GM12891 (cell line): Measurements from ENCODE around the gene MYEOV. TPM values are rescaled to one million over a fixed set of nuclear protein-coding genes. Genes with fewer than 3 reads are reported as not detected.
A peak's percentile ranks its signal among the peaks of the same experiment; 100 is the strongest.

Experiments used
- DNase-seq: peaks from one replicate; pipeline ENCODE4 v3.0.0; 2011; ENCODE audit warnings: low spot score; ENCODE audit not compliant: insufficient read length
- FAIRE-seq: peaks from 2 replicates; lab custom pipeline; 2011; peaks lifted over from hg19 to GRCh38; lab: Jason Lieb, UNC
- PAX5 ChIP-seq: IDR thresholded peaks from 2 replicates; pipeline ENCODE4 v1.6.1; 2011; ENCODE audit warnings: low read length, moderate library complexity, mild to moderate bottlenecking; ENCODE audit not compliant: insufficient read depth, severe bottlenecking
- POLR2A ChIP-seq: IDR thresholded peaks from 2 replicates; pipeline ENCODE4 v1.6.1; 2011; ENCODE audit warnings: low read depth, low read length, control low read depth
- POLR2AphosphoS5 ChIP-seq: IDR thresholded peaks from 2 replicates; pipeline ENCODE4 v1.6.1; 2011; ENCODE audit warnings: low read depth, low read length, control low read depth
- POU2F2 ChIP-seq: IDR thresholded peaks from 2 replicates; pipeline ENCODE4 v1.6.1; 2011; ENCODE audit warnings: low read depth, mild to moderate bottlenecking, control low read depth, low read length, moderate library complexity
- SPI1 ChIP-seq: IDR thresholded peaks from 2 replicates; pipeline ENCODE4 v1.6.1; 2011; ENCODE audit warnings: low read depth, low read length, control low read depth
- TAF1 ChIP-seq: IDR thresholded peaks from 2 replicates; pipeline ENCODE4 v1.6.1; 2011; ENCODE audit warnings: low read depth, low read length, control low read depth
- polyA plus RNA-seq: library from polyadenylated mRNA; unstranded; fragments of >200 nt; gene quantifications from one replicate; pipeline ENCODE4 v1.2.1, GENCODE V29; 2012; ENCODE audit warnings: low read depth, missing spikeins, inconsistent platforms; ENCODE audit not compliant: missing spikeins

Gene MYEOV
- 2.3 TPM for polyA plus RNA-seq

- FAIRE-seq (no peak), DNase-seq (peak; percentile 66)
- TF ChIP-seq TAF1 (no peak), POLR2AphosphoS5 (no peak), POLR2A (no peak), SPI1 (no peak), POU2F2 (no peak), PAX5 (no peak)
Observed at GRCh38 chr11:69293819-69294505, at the start of gene MYEOV. TSS of gene MYEOV (plus strand) at chr11:69294155. CDS start at chr11:69295355, 1,200 bp downstream.

- TF ChIP-seq PAX5 (no peak), TAF1 (no peak), SPI1 (no peak), POLR2A (no peak), POLR2AphosphoS5 (no peak), POU2F2 (no peak)
- FAIRE-seq: no peak
- no peak for DNase-seq
Observed at GRCh38 chr11:69244266-69244665, 49.7 kb upstream of the MYEOV start.

GRCh38 chr11:69245041-69245440, 48.9 kb upstream of the MYEOV start:
- DNase-seq: no peak
- no peak for FAIRE-seq
- no peak for TF ChIP-seq POLR2A
- no peak for TF ChIP-seq TAF1
- no peak for TF ChIP-seq POU2F2
- no peak for TF ChIP-seq PAX5
- no peak for TF ChIP-seq SPI1
- TF ChIP-seq POLR2AphosphoS5: no peak

GRCh38 chr11:69245491-69246345, 48.2 kb upstream of the MYEOV start:
- no peak for FAIRE-seq
- DNase-seq: no peak
- TF ChIP-seq PAX5: no peak

- FAIRE-seq (no peak), DNase-seq (no peak)
- no peak for TF ChIP-seq PAX5
- TF ChIP-seq SPI1: no peak
- TF ChIP-seq POU2F2: no peak
- no peak for TF ChIP-seq POLR2AphosphoS5
- TF ChIP-seq TAF1: no peak
- TF ChIP-seq POLR2A: no peak
Observed at GRCh38 chr11:69249311-69250185, 44.4 kb upstream of the MYEOV start.

GRCh38 chr11:69250186-69251056, 43.5 kb upstream of the MYEOV start:
- no peak for TF ChIP-seq TAF1
- TF ChIP-seq PAX5: no peak
- TF ChIP-seq POLR2A: no peak
- no peak for TF ChIP-seq POU2F2
- TF ChIP-seq SPI1: no peak
- no peak for TF ChIP-seq POLR2AphosphoS5
- no peak for FAIRE-seq
- DNase-seq: no peak

- FAIRE-seq (no peak), DNase-seq (no peak)
- no peak for TF ChIP-seq PAX5
- no peak for TF ChIP-seq SPI1
- no peak for TF ChIP-seq TAF1
- TF ChIP-seq POU2F2: no peak
- no peak for TF ChIP-seq POLR2A
- no peak for TF ChIP-seq POLR2AphosphoS5
Observed at GRCh38 chr11:69251057-69251393, 42.9 kb upstream of the MYEOV start.

- no peak for TF ChIP-seq TAF1
- no peak for TF ChIP-seq POLR2A
- no peak for TF ChIP-seq SPI1
- TF ChIP-seq PAX5: no peak
- TF ChIP-seq POU2F2: no peak
- no peak for TF ChIP-seq POLR2AphosphoS5
- DNase-seq (no peak), FAIRE-seq (no peak)
Observed at GRCh38 chr11:69251639-69252489, 42.1 kb upstream of the MYEOV start.
